Myocyte (in vitro differentiated cells): ENCODE data around the gene KCTD8. TPM values are rescaled to one million over a fixed set of nuclear protein-coding genes. Genes with fewer than 3 reads are reported as not detected.
"Not testable (repeated sequence)": the region's sequence is repeated elsewhere in the genome, so short reads cannot be mapped to it uniquely, and the experiment has no call there.

ENCODE experiments used
- DNase-seq: peaks from one replicate; pipeline ENCODE4 v3.0.0-alpha.2; 2012; ENCODE audit warnings: low read depth
- total RNA-seq: library from RNA; depleted of rRNA; stranded (reverse); fragments of >200 nt; gene quantifications from 2 replicates; pipeline ENCODE4 v1.2.3, GENCODE V29; 2014

KCTD8 gene
- total RNA-seq, 1 donor from 2014 or later: not detected

- not testable (repeated sequence) for DNase-seq
Observed at GRCh38 chr4:44167766-44168165, 280.8 kb downstream of the KCTD8 start.

GRCh38 chr4:44165938-44166337, 282.7 kb downstream of the KCTD8 start:
- DNase-seq: no peak

- no peak for DNase-seq
Observed at GRCh38 chr4:44162538-44163270, 285.9 kb downstream of the KCTD8 start.

GRCh38 chr4:44161756-44162155, 286.9 kb downstream of the KCTD8 start:
- no peak for DNase-seq

- no peak for DNase-seq
Observed at GRCh38 chr4:44160776-44161367, 287.7 kb downstream of the KCTD8 start.

GRCh38 chr4:44159991-44160390, 288.6 kb downstream of the KCTD8 start:
- DNase-seq: no peak

- DNase-seq: no peak
Observed at GRCh38 chr4:44157611-44158277, 290.9 kb downstream of the KCTD8 start.

- DNase-seq: no peak
Observed at GRCh38 chr4:44150091-44150576, 298.5 kb downstream of the KCTD8 start.

GRCh38 chr4:44149282-44149681, 299.3 kb downstream of the KCTD8 start:
- DNase-seq: no peak

GRCh38 chr4:44147571-44148075, 301.0 kb downstream of the KCTD8 start:
- DNase-seq: no peak

GRCh38 chr4:44146516-44146915, 302.1 kb downstream of the KCTD8 start:
- no peak for DNase-seq

- no peak for DNase-seq
Observed at GRCh38 chr4:44145868-44146267, 302.7 kb downstream of the KCTD8 start.

- DNase-seq: no peak
Observed at GRCh38 chr4:44132526-44132925, 316.1 kb downstream of the KCTD8 start.

Other genes starting within 250 kb of the KCTD8 start
- gene YIPF7, start 202.8 kb upstream of the KCTD8 start, total RNA-seq: 4.9 and 5.8 TPM in 2 replicates
- 24.0 and 25.9 TPM in 2 replicates for gene GUF1, start 229.6 kb upstream of the KCTD8 start, total RNA-seq